ENCODE measurements around the gene LAMTOR5. TPM values are rescaled to one million over a fixed set of nuclear protein-coding genes. Genes with fewer than 3 reads are reported as not detected.
A peak's percentile ranks its signal among the peaks of the same experiment; 100 is the strongest.

LAMTOR5 gene
- total and polyA plus RNA-seq, 2 of the 4 experiments (the other 2 are of a cell fraction), result 159 to 369 TPM

DNA sequence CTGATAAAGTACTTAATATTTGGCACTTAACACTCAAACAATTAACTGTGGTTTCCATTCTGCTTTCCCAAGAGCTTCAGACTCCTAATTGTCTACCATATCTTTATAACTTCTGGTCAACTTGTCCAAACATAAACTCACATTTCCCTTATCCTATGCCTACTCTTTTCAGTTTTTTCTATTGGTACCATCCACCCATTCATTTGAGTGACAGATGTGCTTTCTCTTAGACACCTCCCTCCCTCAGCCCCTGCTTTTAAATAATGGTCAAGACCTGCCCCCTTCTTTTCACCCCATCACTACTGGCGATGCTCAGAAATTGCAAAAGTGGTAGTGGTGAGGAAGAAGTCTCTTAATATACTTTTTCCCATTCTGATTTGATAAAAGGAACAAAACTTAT, 22.1 kb downstream of the LAMTOR5 start:
- H3K14ac ChIP-seq (replicated peaks; ENCODE audit: low read depth, low read length), result no peak overlapping the region
- in situ Hi-C loops (cut with MboI; ENCODE audit: low sequenced_read_pairs), result no loop called here

More for the DNA sequence above, 22.1 kb downstream of the LAMTOR5 start:
- Histone ChIP-seq H3K23ac (ENCODE audit: low read depth, low read length) (no peak overlapping the region), H3K79me1 (ENCODE audit: low read depth in 1 of 2, low read length in 2 of 2) (peaks cover 0 to 27% of the 10 kb centered on the region in 2 experiments; a peak in 3 of 4 replicates), H3K4ac (ENCODE audit: low read depth, low read length) (no peak overlapping the region), H3K4me3 (ENCODE audit: insufficient read depth, low read depth, low read length) (no peak overlapping the region), H3K36me3 (ENCODE audit: control insufficient read depth, insufficient read depth, low read length) (peaks cover 3% of the 10 kb centered on the region; the same call in 1 of the 2 replicates), H2BK20ac (ENCODE audit: low read depth, low read length) (no peak overlapping the region; the same call in 1 of the 2 replicates), H3K18ac (ENCODE audit: low read depth, low read length) (peak overlapping the region; percentile 86; the same call in 1 of the 2 replicates), H3K56ac (ENCODE audit: extremely low read depth, insufficient read depth, low read length) (no peak overlapping the region), H4K20me1 (ENCODE audit: insufficient read depth, low read length) (no peaks in the 10 kb centered on the region), H4K8ac (ENCODE audit: low read depth in 2 of 2, low read length in 2 of 2) (no peak overlapping the region; a peak in 1 of 4 replicates), H2AFZ (replicated peaks; ENCODE audit: low read length, poor library complexity) (no peak overlapping the region), H2AK5ac (ENCODE audit: low read depth, low read length) (no peak overlapping the region), H4K5ac (ENCODE audit: low read depth, low read length) (peak overlapping the region; percentile 71; the same call in 1 of the 2 replicates), H4K91ac (ENCODE audit: insufficient read depth, low read depth, low read length) (peak overlapping the region; percentile 34; the same call in 1 of the 2 replicates), H2BK120ac (ENCODE audit: low read depth, low read length) (no peak overlapping the region; the same call in 1 of the 2 replicates), H3K27ac (ENCODE audit: insufficient read depth, low read length) (no peak overlapping the region), H3K9me1 (ENCODE audit: insufficient read depth, low read length) (peaks cover 6% of the 10 kb centered on the region; the same call in 1 of the 2 replicates), H3K4me1 (ENCODE audit: control insufficient read depth, insufficient read depth, low read length) (peaks cover 19% of the 10 kb centered on the region), H2BK5ac (ENCODE audit: low read depth, low read length, poor library complexity, severe bottlenecking) (peak overlapping the region; percentile 90), H3K4me2 (ENCODE audit: low read depth, low read length) (peak overlapping the region; percentile 12; the same call in 1 of the 2 replicates), H3K9me3 (ENCODE audit: control insufficient read depth, insufficient read depth, low read length) (no peaks in the 10 kb centered on the region), H2AK9ac (replicated peaks; ENCODE audit: low read depth, low read length, poor library complexity) (no peak overlapping the region), H3K27me3 (ENCODE audit: control insufficient read depth, insufficient read depth, low read length) (no peaks in the 10 kb centered on the region), H2BK15ac (ENCODE audit: low read depth, low read length) (no peak overlapping the region; the same call in 2 of the 3 replicates), H3K9ac (ENCODE audit: low read depth, low read length) (no peak overlapping the region)
- no CpG with 5 or more reads among the region's 1 CpG for WGBS, 2 experiments (ENCODE audit: extremely low coverage in 2 of 2, insufficient read length in 1 of 2)
- ChIA-PET POLR2A (ENCODE audit: unreplicated experiment) (no interaction called here), CTCF (no interaction called here)
- intact Hi-C loops (cut with micrococcal nuclease), result no loop called here
- DNase-seq, result no peak
- dilution Hi-C loops (cut with HindIII; ENCODE audit: low sequenced_read_pairs, unreplicated experiment), result no loop called here
- no TSS peak for BruUV-seq (replicated peaks)
- TF ChIP-seq CHD1 (IDR thresholded peaks at IDR 0.05; ENCODE audit: low read depth, low read length) (no peak), CTCF (conservative IDR thresholded peaks at IDR 0.05; ENCODE audit: low read depth, low read length) (no peak), ELK1 (IDR thresholded peaks at IDR 0.05; ENCODE audit: borderline replicate concordance, low read depth, low read length) (no peak), SMC3 (IDR thresholded peaks at IDR 0.05; ENCODE audit: low read depth, low read length) (no peak), RCOR1 (IDR thresholded peaks at IDR 0.05; ENCODE audit: insufficient replicate concordance, low read length) (no peak)
- no peak for ATAC-seq (ENCODE audit: low read depth)
